ENCODE data around the gene TNFSF8. TPM values are rescaled to one million over a fixed set of nuclear protein-coding genes. Genes with fewer than 3 reads are reported as not detected.

The TNFSF8 gene
- total RNA-seq, 2 donors from 2014 or later, result 0.32 to 2.4 TPM

- H3K27ac ChIP-seq, result no peak overlapping the region
These were observed 22.7 kb upstream of the TNFSF8 start for GRCh38 chr9:114953046-114953445.

GRCh38 chr9:114950761-114951160 is 20.4 kb upstream of the TNFSF8 start:
- Histone ChIP-seq H3K27ac (no peak overlapping the region), H3K4me3 (no peak overlapping the region), H3K36me3 (no peaks in the 10 kb centered on the region), H3K4me1 (replicated peaks) (no peaks in the 10 kb centered on the region), H3K9me3 (no peaks in the 10 kb centered on the region), H3K27me3 (replicated peaks; ENCODE audit: insufficient read depth) (no peaks in the 10 kb centered on the region)
- no peak for TF ChIP-seq POLR2A (IDR thresholded peaks at IDR 0.05)
- intact Hi-C loops (cut with DNase I), result no loop called here
- DNase-seq (ENCODE audit: low spot score), result no peak
- 91% methylated on average over 2 of the region's 2 CpGs for WGBS

More at GRCh38 chr9:114953046-114953445, 22.7 kb upstream of the TNFSF8 start:
- H3K36me3 ChIP-seq, result no peaks in the 10 kb centered on the region
- H3K4me3 ChIP-seq, result no peak overlapping the region
- WGBS, result 50% methylated on average over 2 of the region's 2 CpGs
- H3K27me3 ChIP-seq (replicated peaks; ENCODE audit: insufficient read depth), result no peaks in the 10 kb centered on the region
- TF ChIP-seq CTCF (IDR thresholded peaks at IDR 0.05) (no peak), POLR2AphosphoS5 (IDR thresholded peaks at IDR 0.05) (no peak), POLR2A (IDR thresholded peaks at IDR 0.05) (no peak)
- H3K9me3 ChIP-seq, result no peaks in the 10 kb centered on the region
- H3K4me1 ChIP-seq (replicated peaks), result no peaks in the 10 kb centered on the region
- no peak for DNase-seq (ENCODE audit: low spot score)
- intact Hi-C loops (cut with DNase I), result no loop called here

GRCh38 chr9:114947058-114947457 is 16.7 kb upstream of the TNFSF8 start:
- Histone ChIP-seq H3K9me3 (no peaks in the 10 kb centered on the region), H3K4me1 (replicated peaks) (no peaks in the 10 kb centered on the region), H3K27ac (no peak overlapping the region), H3K36me3 (no peaks in the 10 kb centered on the region), H3K27me3 (replicated peaks; ENCODE audit: insufficient read depth) (no peaks in the 10 kb centered on the region), H3K4me3 (no peak overlapping the region)
- TF ChIP-seq CTCF (IDR thresholded peaks at IDR 0.05) (no peak), POLR2A (IDR thresholded peaks at IDR 0.05) (no peak), POLR2AphosphoS5 (IDR thresholded peaks at IDR 0.05) (no peak)
- DNase-seq (ENCODE audit: low spot score), result no peak
- intact Hi-C loops (cut with DNase I), result no loop called here
- WGBS, result 66% methylated on average over 4 of the region's 4 CpGs

GRCh38 chr9:114945616-114946412 is 15.4 kb upstream of the TNFSF8 start:
- intact Hi-C loops (cut with DNase I), result no loop called here
- Histone ChIP-seq H3K4me3 (no peak overlapping the region), H3K27ac (no peak overlapping the region), H3K9me3 (no peaks in the 10 kb centered on the region), H3K36me3 (no peaks in the 10 kb centered on the region), H3K27me3 (replicated peaks; ENCODE audit: insufficient read depth) (no peaks in the 10 kb centered on the region), H3K4me1 (replicated peaks) (no peaks in the 10 kb centered on the region)
- no peak for DNase-seq (ENCODE audit: low spot score)
- TF ChIP-seq CTCF (IDR thresholded peaks at IDR 0.05) (no peak), POLR2A (IDR thresholded peaks at IDR 0.05) (no peak), POLR2AphosphoS5 (IDR thresholded peaks at IDR 0.05) (no peak)
- 78% methylated on average over 2 of the region's 2 CpGs for WGBS

- H3K27me3 ChIP-seq (replicated peaks; ENCODE audit: insufficient read depth), result no peaks in the 10 kb centered on the region
- WGBS, result 79% methylated on average over 2 of the region's 2 CpGs
- no peaks in the 10 kb centered on the region for H3K36me3 ChIP-seq
- intact Hi-C loops (cut with DNase I), result no loop called here
- no peak overlapping the region for H3K4me3 ChIP-seq
- no peak overlapping the region for H3K27ac ChIP-seq
- TF ChIP-seq CTCF (IDR thresholded peaks at IDR 0.05), result no peak
- TF ChIP-seq POLR2AphosphoS5 (IDR thresholded peaks at IDR 0.05), result no peak
- TF ChIP-seq POLR2A (IDR thresholded peaks at IDR 0.05), result no peak
- H3K4me1 ChIP-seq (replicated peaks), result no peaks in the 10 kb centered on the region
- DNase-seq (ENCODE audit: low spot score), result no peak
- no peaks in the 10 kb centered on the region for H3K9me3 ChIP-seq
These were observed 11.0 kb upstream of the TNFSF8 start for GRCh38 chr9:114941376-114941775.

Measured in prostate gland (tissue), 2 donors.